HG03159 (cell line): ENCODE measurements around the gene CGB2.
"Not testable (repeated sequence)": the region's sequence is repeated elsewhere in the genome, so short reads cannot be mapped to it uniquely, and the experiment has no call there.

Source experiments
- ATAC-seq: cut with Tn5 transposase; IDR thresholded peaks from one replicate; pipeline ENCODE4 v1.9.1; 2021; ENCODE audit warnings: mild to moderate bottlenecking, moderate library complexity; ENCODE audit not compliant: unreplicated experiment

The CGB2 gene

GRCh38 chr19:49064768-49065611, 33.3 kb downstream of the CGB2 start, which contains the start of gene NTF4:
NTF4 (minus strand) TSS chr19:49064818; CDS start chr19:49061997, 2,821 bp downstream.
- ATAC-seq = no peak

- ATAC-seq = no peak
Observed at GRCh38 chr19:49065905-49066512, 34.3 kb downstream of the CGB2 start.

DNA sequence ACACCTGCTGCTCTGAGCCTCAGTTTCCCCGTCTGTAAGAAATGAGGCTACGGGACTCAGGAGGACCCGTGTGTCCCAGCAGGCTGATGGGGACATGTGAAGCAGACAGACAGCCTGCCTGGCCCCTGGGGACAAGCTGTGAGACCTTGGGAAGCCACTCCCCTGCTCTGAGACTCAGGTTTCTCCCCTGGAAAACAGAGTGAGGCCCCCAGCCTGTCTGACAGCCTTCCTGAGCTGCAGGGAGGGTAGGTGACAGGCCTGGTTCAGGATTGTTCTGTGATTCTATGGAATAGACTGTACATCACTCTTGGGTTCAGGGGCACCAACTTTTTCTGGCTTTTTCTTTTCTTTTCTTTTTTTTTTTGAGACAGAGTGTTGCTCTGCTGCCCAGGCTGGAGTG, 35.9 kb downstream of the CGB2 start:
- no peak for ATAC-seq

- no peak for ATAC-seq
Observed at GRCh38 chr19:49069026-49069425, 37.3 kb downstream of the CGB2 start.

DNA sequence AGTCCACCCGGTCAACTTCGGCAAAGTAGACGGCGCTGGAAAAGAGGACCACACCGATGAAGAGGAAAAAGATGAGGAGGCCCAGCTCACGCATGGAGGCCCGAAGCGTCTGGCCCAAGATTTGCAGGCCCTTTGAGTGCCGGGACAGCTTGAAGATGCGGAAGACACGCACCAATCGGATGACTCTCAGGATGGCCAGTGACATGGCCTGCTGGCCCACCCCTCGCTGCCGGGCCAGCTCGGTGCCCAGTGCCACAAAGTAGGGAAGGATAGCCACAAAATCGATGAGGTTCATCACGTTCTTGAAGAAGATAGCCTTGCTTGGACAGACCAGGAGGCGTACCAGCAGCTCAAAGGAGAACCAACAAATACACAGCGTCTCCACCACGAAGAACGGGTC, 38.7 kb downstream of the CGB2 start:
- no peak for ATAC-seq

DNA sequence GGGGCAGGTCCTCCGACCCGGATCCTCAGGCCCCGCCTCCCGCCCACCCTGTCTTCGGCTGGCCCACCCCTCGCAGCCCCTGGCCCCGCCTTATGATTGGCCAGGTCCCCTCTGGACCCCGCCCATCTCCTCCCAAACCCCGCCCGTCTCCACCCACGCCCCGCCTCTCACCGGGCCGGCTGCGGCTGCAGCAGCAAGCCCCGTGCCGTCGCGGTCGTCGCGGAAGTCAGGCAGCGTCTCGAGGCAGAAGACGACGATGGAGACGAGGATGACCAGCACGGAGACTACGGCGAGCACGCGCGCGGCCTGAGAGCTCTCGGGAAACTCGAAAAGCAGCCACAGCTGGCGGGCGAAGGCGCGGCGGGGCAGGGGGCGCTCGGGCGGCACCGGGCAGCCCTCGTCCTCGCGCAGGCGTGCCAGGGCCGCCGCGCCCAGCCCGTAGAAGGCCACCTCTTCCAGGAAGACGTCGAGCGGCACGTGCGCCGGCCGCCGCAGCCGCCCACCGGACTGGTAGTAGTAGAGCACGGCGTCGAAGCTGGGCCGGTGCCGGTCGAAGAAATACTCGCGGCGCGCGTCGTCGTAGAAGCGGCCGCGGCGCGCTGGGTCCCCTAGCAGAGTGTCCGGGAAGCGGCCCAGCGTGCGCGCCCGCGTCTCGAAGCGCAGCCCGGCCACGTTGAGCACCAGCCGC, 40.3 kb downstream of the CGB2 start:
- ATAC-seq = no peak

GRCh38 chr19:49073514-49074378, 42.1 kb downstream of the CGB2 start:
- ATAC-seq = no peak

GRCh38 chr19:49074869-49075268, 43.2 kb downstream of the CGB2 start:
- not testable (repeated sequence) for ATAC-seq

GRCh38 chr19:49080392-49080791, 48.7 kb downstream of the CGB2 start:
- no peak for ATAC-seq

DNA sequence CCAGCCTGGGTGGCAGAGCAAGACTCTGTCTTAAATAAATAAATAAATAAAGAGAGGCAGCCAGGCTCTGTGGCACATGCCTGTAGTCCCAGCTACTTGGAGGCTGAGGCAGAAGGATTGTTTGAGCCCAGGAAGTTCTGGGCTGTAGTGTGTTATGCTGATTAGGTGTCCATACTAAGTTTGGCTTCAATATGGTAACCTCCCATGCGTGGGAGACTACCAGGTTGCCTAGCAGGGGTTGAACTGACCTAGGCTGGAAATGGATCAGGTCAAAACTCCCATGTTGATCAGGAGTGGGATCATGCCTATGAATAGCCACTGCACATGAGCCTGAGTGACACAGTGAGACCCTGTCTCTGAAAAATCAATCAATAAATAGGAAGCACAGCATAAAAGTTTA, 49.6 kb downstream of the CGB2 start:
- ATAC-seq = no peak
